SK-N-SH (cell line): ENCODE measurements around the gene TRIP13. TPM values are rescaled to one million over a fixed set of nuclear protein-coding genes. Genes with fewer than 3 reads are reported as not detected.
A peak's percentile ranks its signal among the peaks of the same experiment; 100 is the strongest.

Experiments
- CTCF ChIA-PET: fragments of 300-600, 350-600 bp; formaldehyde crosslinking; extraction: SDS; loops from one replicate; lab custom pipeline; 2021; lab: Yijun Ruan, JAX
- POLR2A ChIA-PET: fragments of 350-600 bp; sonication (Branson Sonifier 250); formaldehyde crosslinking; extraction: SDS; loops from one replicate; lab custom pipeline; 2020; ENCODE audit warnings: antibody characterized with exemption, inconsistent platforms; lab: Yijun Ruan, JAX
- DNase-seq: peaks from one replicate; pipeline ENCODE4 v3.0.0; 2012
- H2AFZ ChIP-seq: fragments of 200-600 bp; sonication (generic); 2 replicates; pipeline ENCODE4 v1.8.1; 2016; ENCODE audit warnings: antibody characterized with exemption, mild to moderate bottlenecking, low read depth
- H3F3A ChIP-seq: fragments of 200-600 bp; sonication (generic); replicated peaks from 2 replicates; pipeline ENCODE3; 2016; ENCODE audit warnings: antibody characterized with exemption, mild to moderate bottlenecking; ENCODE audit not compliant: insufficient read depth
- H3K27ac ChIP-seq, 2 experiments: fragments of 200-500 bp in 1 of 2; fragments of 200-600 bp in 1 of 2; sonication (Bioruptor generic) in 1 of 2; sonication (generic), shearing (Covaris generic) in 1 of 2; 2 replicates each; pipeline versions ENCODE4 v1.5.1 to v1.6.1; 2014 to 2016; ENCODE audit warnings: low read depth in 2 of 2, inconsistent platforms in 1 of 2, low read length in 1 of 2, mild to moderate bottlenecking in 1 of 2, mixed read lengths in 1 of 2
- H3K27me3 ChIP-seq: fragments of 200-600 bp; sonication (generic), shearing (Covaris generic); 2 replicates; pipeline ENCODE4 v1.6.1; 2016; ENCODE audit warnings: mixed run types; ENCODE audit not compliant: insufficient read depth
- H3K36me3 ChIP-seq, 2 experiments: fragments of 200-500 bp in 1 of 2; fragments of 200-600 bp in 1 of 2; sonication (Bioruptor generic) in 1 of 2; sonication (generic) in 1 of 2; replicated peaks in 1 of 2; 2 replicates each; pipeline versions ENCODE3 to v1.5.1; 2014 to 2016; ENCODE audit warnings: low read length in 1 of 2, mild to moderate bottlenecking in 1 of 2; ENCODE audit not compliant: insufficient read depth in 2 of 2, control insufficient read depth in 1 of 2
- H3K4me1 ChIP-seq, 2 experiments: fragments of 200-500 bp in 1 of 2; fragments of 200-600 bp in 1 of 2; sonication (Bioruptor generic) in 1 of 2; sonication (generic), shearing (Covaris generic) in 1 of 2; 2 replicates each; pipeline versions ENCODE4 v1.5.1 to v1.6.1; 2014 to 2016; ENCODE audit warnings: low read depth in 1 of 2, low read length in 1 of 2, mixed run types in 1 of 2; ENCODE audit not compliant: insufficient read depth in 2 of 2, control insufficient read depth in 1 of 2
- H3K4me2 ChIP-seq: fragments of 200-600 bp; sonication (generic), shearing (Covaris generic); 2 replicates; pipeline ENCODE4 v1.6.1; 2017; ENCODE audit warnings: mixed run types
- H3K4me3 ChIP-seq, 2 experiments: fragments of 200-500 bp in 1 of 2; fragments of 200-600 bp in 1 of 2; sonication (Bioruptor generic) in 1 of 2; sonication (generic), shearing (Covaris generic) in 1 of 2; 2 replicates each; pipeline versions ENCODE4 v1.5.1 to v1.8.1; 2014 to 2016; ENCODE audit warnings: low read depth in 2 of 2, inconsistent platforms in 1 of 2, low read length in 1 of 2, mild to moderate bottlenecking in 1 of 2, mixed read lengths in 1 of 2, moderate library complexity in 1 of 2
- H3K79me2 ChIP-seq: fragments of 200-600 bp; sonication (generic); 2 replicates; pipeline ENCODE4 v1.8.1; 2017; ENCODE audit warnings: mild to moderate bottlenecking; ENCODE audit not compliant: insufficient read depth
- H3K9ac ChIP-seq: fragments of 200-600 bp; sonication (generic); 2 replicates; pipeline ENCODE4 v1.6.1; 2017; ENCODE audit warnings: mixed run types
- H3K9me2 ChIP-seq: fragments of 200-600 bp; sonication (generic); 2 replicates; pipeline ENCODE4 v1.6.1; 2017; ENCODE audit warnings: mixed run types
- H3K9me3 ChIP-seq: fragments of 200-600 bp; sonication (generic); 2 replicates; pipeline ENCODE4 v1.6.1; 2017; ENCODE audit warnings: mixed run types, mild to moderate bottlenecking, moderate library complexity
- H4K20me1 ChIP-seq: fragments of 200-600 bp; sonication (generic); 2 replicates; pipeline ENCODE4 v1.6.1; 2017; ENCODE audit warnings: mild to moderate bottlenecking, mixed run types; ENCODE audit not compliant: insufficient read depth
- CHD2 ChIP-seq: fragments of 150-350 bp; IDR thresholded peaks from 2 replicates; pipeline ENCODE4 v1.6.1; 2018; ENCODE audit warnings: low read length; ENCODE audit not compliant: partially characterized antibody
- CTCF ChIP-seq: fragments of 200-600 bp; sonication (generic); IDR thresholded peaks from 2 replicates; pipeline ENCODE4 v1.6.1; 2017; ENCODE audit warnings: antibody characterized with exemption, mild to moderate bottlenecking, moderate library complexity
- FOSL2 ChIP-seq: IDR thresholded peaks from 2 replicates; pipeline ENCODE4 v1.4.0; 2012; ENCODE audit warnings: low read depth, mild to moderate bottlenecking, moderate library complexity, borderline replicate concordance
- FOXJ3 ChIP-seq: sonication (generic); formaldehyde crosslinking; IDR thresholded peaks from 2 replicates; pipeline ENCODE4 v1.5.1; 2020; ENCODE audit warnings: mild to moderate bottlenecking, missing genetic modification reagents
- FOXM1 ChIP-seq: IDR thresholded peaks from 2 replicates; pipeline ENCODE4 v1.4.0; 2012; ENCODE audit warnings: low read depth, mild to moderate bottlenecking
- GABPA ChIP-seq: IDR thresholded peaks from 2 replicates; pipeline ENCODE4 v1.4.0; 2012; ENCODE audit warnings: low read depth, mild to moderate bottlenecking
- IRF3 ChIP-seq: fragments of 150-350 bp; IDR thresholded peaks from 2 replicates; pipeline ENCODE4 v1.6.1; 2016; ENCODE audit warnings: mild to moderate bottlenecking, low read depth, low read length
- MAX ChIP-seq: IDR thresholded peaks from 2 replicates; pipeline ENCODE4 v1.4.0; 2012; ENCODE audit warnings: low read depth
- MEF2A ChIP-seq: IDR thresholded peaks from 2 replicates; pipeline ENCODE4 v1.4.0; 2012; ENCODE audit warnings: low read depth, borderline replicate concordance
- MXI1 ChIP-seq: IDR thresholded peaks from 2 replicates; pipeline ENCODE4 v1.6.1; 2012; ENCODE audit warnings: mild to moderate bottlenecking, low read depth, low read length, improper control_type of control experiment
- NFIC ChIP-seq: IDR thresholded peaks from 2 replicates; pipeline ENCODE4 v1.4.0; 2012; ENCODE audit warnings: borderline replicate concordance
- NRF1 ChIP-seq: IDR thresholded peaks from 2 replicates; pipeline ENCODE4 v1.6.1; 2012; ENCODE audit warnings: low read depth, mild to moderate bottlenecking, low read length
- PBX3 ChIP-seq: IDR thresholded peaks from 2 replicates; pipeline ENCODE4; 2012
- RCOR1 ChIP-seq: fragments of 150-350 bp; IDR thresholded peaks from 2 replicates; pipeline ENCODE4 v1.6.1; 2017; ENCODE audit warnings: antibody characterized with exemption, low read length
- SIN3A ChIP-seq: IDR thresholded peaks from 2 replicates; pipeline ENCODE4 v1.6.1; 2012; ENCODE audit warnings: low read depth, mild to moderate bottlenecking, low read length, moderate library complexity, borderline replicate concordance
- SMC3 ChIP-seq: IDR thresholded peaks from 2 replicates; pipeline ENCODE4 v1.6.1; 2012; ENCODE audit warnings: low read depth, low read length, improper control_type of control experiment
- TAF1 ChIP-seq: IDR thresholded peaks from 2 replicates; pipeline ENCODE4 v1.6.1; 2012; ENCODE audit warnings: low read depth, mild to moderate bottlenecking, low read length, moderate library complexity, borderline replicate concordance
- TCF12 ChIP-seq: IDR thresholded peaks from 2 replicates; pipeline ENCODE4 v1.4.0; 2012
- TEAD4 ChIP-seq: IDR thresholded peaks from 2 replicates; pipeline ENCODE4 v1.4.0; 2012; ENCODE audit warnings: mild to moderate bottlenecking, borderline replicate concordance; ENCODE audit not compliant: insufficient read depth
- USF1 ChIP-seq: IDR thresholded peaks from 2 replicates; pipeline ENCODE4 v1.4.0; 2012; ENCODE audit warnings: low read depth, borderline replicate concordance
- USF2 ChIP-seq: fragments of 150-350 bp; IDR thresholded peaks from 2 replicates; pipeline ENCODE4 v1.6.1; 2017; ENCODE audit warnings: antibody characterized with exemption, low read length, low read depth, borderline replicate concordance
- YY1 ChIP-seq: IDR thresholded peaks from 2 replicates; pipeline ENCODE4 v1.4.0; 2012; ENCODE audit warnings: low read depth, mild to moderate bottlenecking
- WGBS: methylation state at CpG from one replicate; pipeline ENCODE4 v1.1.6; 2017; ENCODE audit warnings: low lambda C conversion rate; 5-methylcytosine and 5-hydroxymethylcytosine counted together
- polyA plus RNA-seq, 3 experiments: library from polyadenylated mRNA; depleted of rRNA; stranded (reverse); fragments of >200 nt; gene quantifications; 2 replicates each; pipeline ENCODE4 v1.2.3, GENCODE V29; 2012

Gene TRIP13
- polyA plus RNA-seq, 1 of the 3 experiments (the other 2 are of a cell fraction) = 24.1 TPM

GRCh38 chr5:909994-910768, 17.5 kb downstream of the TRIP13 start (continued):
- no peak for TF ChIP-seq NRF1
- no peak for TF ChIP-seq TEAD4
- TF ChIP-seq USF2 = no peak
- no peak for TF ChIP-seq FOXJ3
- TF ChIP-seq RCOR1 = no peak
- no peak for TF ChIP-seq USF1
- TF ChIP-seq NFIC = no peak
- TF ChIP-seq IRF3 = no peak
- no peak for TF ChIP-seq CHD2

GRCh38 chr5:910769-911160, 18.1 kb downstream of the TRIP13 start:
- no peaks in the 10 kb centered on the region for H3K9me2 ChIP-seq
- H3K27ac ChIP-seq = peak overlapping the region in 1 of 2 experiments; percentile 90; a peak in 1 of 4 replicates
- CTCF ChIA-PET = interaction anchor here (0.7 to 1.6 kb wide), 4 partner anchors 11 to 734 kb away, joined by 3 to 4 read pairs (median 3); no protein-coding TSS in a partner anchor
- no peaks in the 10 kb centered on the region for H3K27me3 ChIP-seq
- H2AFZ ChIP-seq = no peak overlapping the region
- peaks cover 0 to 8% of the 10 kb centered on the region in 2 experiments; a peak in 2 of 4 replicates for H3K4me1 ChIP-seq
- H3K79me2 ChIP-seq = peaks cover 11% of the 10 kb centered on the region; the same call in 1 of the 2 replicates
- peaks cover 13% of the 10 kb centered on the region for H3F3A ChIP-seq
- WGBS = 100% methylated on average over 3 of the region's 7 CpGs
- H3K4me3 ChIP-seq = no peak overlapping the region
- no peak overlapping the region for H3K9ac ChIP-seq
- POLR2A ChIA-PET = no interaction called here
- H3K4me2 ChIP-seq = no peak overlapping the region
- DNase-seq = no peak
- no peaks in the 10 kb centered on the region for H3K9me3 ChIP-seq
- H4K20me1 ChIP-seq = no peaks in the 10 kb centered on the region
- H3K36me3 ChIP-seq = peaks cover 6 to 49% of the 10 kb centered on the region in 2 experiments
- TF ChIP-seq MXI1 = no peak
- no peak for TF ChIP-seq TAF1
- no peak for TF ChIP-seq SIN3A
- TF ChIP-seq TCF12 = no peak
- no peak for TF ChIP-seq PBX3
- no peak for TF ChIP-seq CTCF
- TF ChIP-seq NRF1 = no peak
- no peak for TF ChIP-seq FOSL2
- TF ChIP-seq MAX = no peak
- no peak for TF ChIP-seq YY1
- no peak for TF ChIP-seq FOXM1
- TF ChIP-seq USF1 = no peak
- TF ChIP-seq MEF2A = no peak
- no peak for TF ChIP-seq SMC3
- TF ChIP-seq NFIC = no peak
- TF ChIP-seq IRF3 = no peak
- TF ChIP-seq CHD2 = no peak
- no peak for TF ChIP-seq GABPA
- TF ChIP-seq TEAD4 = no peak
